ENCODE measurements around the gene IER5. TPM values are rescaled to one million over a fixed set of nuclear protein-coding genes. Genes with fewer than 3 reads are reported as not detected.

The IER5 gene
- total and polyA plus RNA-seq, 2 of the 13 experiments (the other 11 are each of a cell fraction or from before 2014, with no cell fraction given): 2.5 to 3.5 TPM

GRCh38 chr1:181088079-181089016, at the start of gene IER5 (continued):
- TF ChIP-seq E2F2 (CRISPR knock-in tag; IDR thresholded peaks at IDR 0.05; ENCODE audit: borderline replicate concordance): peak; percentile 5; the same call in 1 of the 2 replicates
- TF ChIP-seq RNF2 (conservative IDR thresholded peaks at IDR 0.05; ENCODE audit: low read depth): peak; percentile 68; the same call in 1 of the 2 replicates
- no peak for TF ChIP-seq CSRNP2 (CRISPR knock-in tag; conservative IDR thresholded peaks at IDR 0.05; ENCODE audit: low read depth)
- peak; percentile 66 for TF ChIP-seq TBX2 (CRISPR knock-in tag; IDR thresholded peaks at IDR 0.05; ENCODE audit: borderline replicate concordance)
- peak; percentile 22; the same call in 1 of the 2 replicates for TF ChIP-seq HOXA9 (CRISPR knock-in tag; IDR thresholded peaks at IDR 0.05; ENCODE audit: borderline replicate concordance)
- TF ChIP-seq HIVEP1 (CRISPR knock-in tag; IDR thresholded peaks at IDR 0.05): no peak
- TF ChIP-seq HNF4G (IDR thresholded peaks at IDR 0.05; ENCODE audit: borderline replicate concordance, low read depth, low read length): no peak
- no peak for TF ChIP-seq HNF4G (CRISPR knock-in tag; IDR thresholded peaks at IDR 0.05; ENCODE audit: borderline replicate concordance, low read depth)
- peak in 1 of 2 experiments; percentile 39; a peak in 1 of 4 replicates for TF ChIP-seq ATF4 (CRISPR knock-in tag; IDR thresholded peaks at IDR 0.05)
- TF ChIP-seq ZBTB4 (CRISPR knock-in tag; IDR thresholded peaks at IDR 0.05; ENCODE audit: borderline replicate concordance): no peak
- peak; percentile 65; the same call in 1 of the 2 replicates for TF ChIP-seq ZC3H13 (CRISPR knock-in tag; IDR thresholded peaks at IDR 0.05)
- TF ChIP-seq GABPB1 (CRISPR knock-in tag; IDR thresholded peaks at IDR 0.05): peak; percentile 83
- no peak for TF ChIP-seq LCORL (IDR thresholded peaks at IDR 0.05)
- TF ChIP-seq LCORL (CRISPR knock-in tag; IDR thresholded peaks at IDR 0.05): peak; percentile 63
- TF ChIP-seq ZNF34 (CRISPR knock-in tag; IDR thresholded peaks at IDR 0.05; ENCODE audit: borderline replicate concordance): no peak
- TF ChIP-seq BCL6 (CRISPR knock-in tag; IDR thresholded peaks at IDR 0.05): peak; percentile 71
- TF ChIP-seq, protein P1, sequence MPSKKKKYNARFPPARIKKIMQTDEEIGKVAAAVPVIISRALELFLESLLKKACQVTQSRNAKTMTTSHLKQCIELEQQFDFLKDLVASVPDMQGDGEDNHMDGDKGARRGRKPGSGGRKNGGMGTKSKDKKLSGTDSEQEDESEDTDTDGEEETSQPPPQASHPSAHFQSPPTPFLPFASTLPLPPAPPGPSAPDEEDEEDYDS (CRISPR knock-in tag; IDR thresholded peaks at IDR 0.05): peak; percentile 99
- TF ChIP-seq ZNF3 (CRISPR knock-in tag; IDR thresholded peaks at IDR 0.05): no peak
- peak; percentile 59; the same call in 1 of the 2 replicates for TF ChIP-seq ZBTB20 (CRISPR knock-in tag; IDR thresholded peaks at IDR 0.05; ENCODE audit: borderline replicate concordance, low read depth)
- TF ChIP-seq PRMT3 (CRISPR knock-in tag; IDR thresholded peaks at IDR 0.05; ENCODE audit: borderline replicate concordance, low read depth): peak; percentile 84; the same call in 1 of the 2 replicates
- no peak for TF ChIP-seq ELF4 (CRISPR knock-in tag; IDR thresholded peaks at IDR 0.05; ENCODE audit: borderline replicate concordance)
